DOHH2 (cell line): ENCODE results near the gene SIGLEC7.

Experiments
- H3F3A ChIP-seq: fragments of 200-600 bp; sonication (generic), shearing (Covaris generic); 2 replicates; pipeline ENCODE4 v1.6.0; 2016; ENCODE audit warnings: antibody characterized with exemption, mild to moderate bottlenecking; ENCODE audit not compliant: control insufficient read depth, insufficient read depth
- H3K27ac ChIP-seq: fragments of 200-600 bp; sonication (generic); 2 replicates; pipeline ENCODE4 v1.5.1; 2014; ENCODE audit warnings: low read depth, mild to moderate bottlenecking, low read length, moderate library complexity
- H3K27me3 ChIP-seq: fragments of 200-600 bp; sonication (generic); 2 replicates; pipeline ENCODE4 v1.6.1; 2014; ENCODE audit warnings: mild to moderate bottlenecking, low read length, mixed read lengths; ENCODE audit not compliant: control insufficient read depth
- H3K36me3 ChIP-seq: fragments of 200-600 bp; sonication (generic); 2 replicates; pipeline ENCODE4 v1.6.1; 2014; ENCODE audit warnings: mild to moderate bottlenecking, low read length, moderate library complexity, mixed read lengths; ENCODE audit not compliant: control insufficient read depth
- H3K4me1 ChIP-seq: fragments of 200-600 bp; sonication (generic); 2 replicates; pipeline ENCODE4 v1.6.1; 2014; ENCODE audit warnings: mild to moderate bottlenecking, low read length, mixed read lengths; ENCODE audit not compliant: control insufficient read depth
- H3K4me2 ChIP-seq: fragments of 200-600 bp; sonication (generic); 2 replicates; pipeline ENCODE4 v1.6.0; 2014; ENCODE audit warnings: mild to moderate bottlenecking, low read length, moderate library complexity
- H3K4me3 ChIP-seq: fragments of 200-600 bp; sonication (generic); 2 replicates; pipeline ENCODE4 v1.5.1; 2014; ENCODE audit warnings: mild to moderate bottlenecking, low read length, mixed read lengths
- H3K79me2 ChIP-seq: fragments of 200-600 bp; sonication (generic); 2 replicates; pipeline ENCODE4 v1.6.1; 2014; ENCODE audit warnings: mild to moderate bottlenecking, low read length, mixed read lengths; ENCODE audit not compliant: control insufficient read depth
- H3K9me2 ChIP-seq: fragments of 200-600 bp; sonication (generic); replicated peaks from 2 replicates; pipeline ENCODE4 v1.6.1; 2014; ENCODE audit warnings: mild to moderate bottlenecking, low read length, mixed read lengths; ENCODE audit not compliant: control insufficient read depth
- H3K9me3 ChIP-seq: fragments of 200-600 bp; sonication (generic); 2 replicates; pipeline ENCODE4 v1.6.1; 2014; ENCODE audit warnings: antibody characterized with exemption, low read length, mixed read lengths; ENCODE audit not compliant: control insufficient read depth, insufficient read depth
- H4K20me1 ChIP-seq: fragments of 200-600 bp; sonication (generic); 2 replicates; pipeline ENCODE4 v1.6.0; 2014; ENCODE audit warnings: low read depth, mild to moderate bottlenecking, antibody characterized with exemption, low read length, moderate library complexity; ENCODE audit not compliant: control insufficient read depth, insufficient read depth
- CTCF ChIP-seq: fragments of 200-600 bp; sonication (generic); IDR thresholded peaks from one replicate; pipeline ENCODE4 v1.5.1; 2014; ENCODE audit warnings: antibody characterized with exemption, mild to moderate bottlenecking, low read depth, low read length; ENCODE audit not compliant: poor library complexity, severe bottlenecking
- EZH2phosphoT487 ChIP-seq: fragments of 200-600 bp; sonication (generic); IDR thresholded peaks from 2 replicates; pipeline ENCODE4 v1.6.1; 2017; ENCODE audit warnings: borderline replicate concordance, mild to moderate bottlenecking, antibody characterized with exemption, low read length, moderate library complexity, mixed read lengths

SIGLEC7 gene

GRCh38 chr19:51158474-51159129 lies 16.5 kb downstream of the SIGLEC7 start:
- Histone ChIP-seq H3K27me3 (0 out of 2 replicates have a peak, but pooled peaks cover 2% of the 10 kb centered on the region), H3K4me2 (peak overlapping the region; percentile 44; the same call in 1 of the 2 replicates)

GRCh38 chr19:51159656-51160055 lies 17.6 kb downstream of the SIGLEC7 start:
- no peak overlapping the region for H3K4me3 ChIP-seq
- peaks cover 22% of the 10 kb centered on the region for H3K4me1 ChIP-seq
- no peaks in the 10 kb centered on the region for H4K20me1 ChIP-seq
- H3K4me2 ChIP-seq, result no peak overlapping the region
- H3K9me2 ChIP-seq, result no peaks in the 10 kb centered on the region
- no peaks in the 10 kb centered on the region for H3K36me3 ChIP-seq
- no peaks in the 10 kb centered on the region for H3K9me3 ChIP-seq
- no peak overlapping the region for H3K27ac ChIP-seq
- TF ChIP-seq CTCF (no peak), EZH2phosphoT487 (no peak)
- H3K79me2 ChIP-seq, result no peaks in the 10 kb centered on the region
- no peaks in the 10 kb centered on the region for H3F3A ChIP-seq
- H3K27me3 ChIP-seq, result 0 out of 2 replicates have a peak, but pooled peaks cover 2% of the 10 kb centered on the region

More at GRCh38 chr19:51158474-51159129, 16.5 kb downstream of the SIGLEC7 start:
- H3F3A ChIP-seq, result no peaks in the 10 kb centered on the region
- H4K20me1 ChIP-seq, result no peaks in the 10 kb centered on the region
- no peaks in the 10 kb centered on the region for H3K9me3 ChIP-seq
- H3K36me3 ChIP-seq, result no peaks in the 10 kb centered on the region
- H3K4me3 ChIP-seq, result 0 out of 2 replicates have a peak overlapping the region, but pooled peaks have one; percentile 17
- H3K4me1 ChIP-seq, result peaks cover 22% of the 10 kb centered on the region
- H3K27ac ChIP-seq, result no peak overlapping the region
- no peaks in the 10 kb centered on the region for H3K9me2 ChIP-seq
- peak; percentile 90 for TF ChIP-seq CTCF
- TF ChIP-seq EZH2phosphoT487, result no peak
- no peaks in the 10 kb centered on the region for H3K79me2 ChIP-seq

- Histone ChIP-seq H3K79me2 (no peaks in the 10 kb centered on the region), H3K4me1 (peaks cover 22% of the 10 kb centered on the region), H4K20me1 (no peaks in the 10 kb centered on the region), H3K36me3 (no peaks in the 10 kb centered on the region), H3F3A (no peaks in the 10 kb centered on the region), H3K4me2 (0 out of 2 replicates have a peak overlapping the region, but pooled peaks have one; percentile 9), H3K27me3 (peaks cover 9% of the 10 kb centered on the region), H3K4me3 (no peak overlapping the region), H3K9me3 (no peaks in the 10 kb centered on the region), H3K9me2 (no peaks in the 10 kb centered on the region), H3K27ac (no peak overlapping the region)
- no peak for TF ChIP-seq CTCF
- TF ChIP-seq EZH2phosphoT487, result no peak
These were observed 19.2 kb downstream of the SIGLEC7 start for GRCh38 chr19:51161266-51161665.
